Upper lobe of left lung (tissue), 6 donors: Measurements from ENCODE around the gene SPDYC. TPM values are rescaled to one million over a fixed set of nuclear protein-coding genes. Genes with fewer than 3 reads are reported as not detected.

Source experiments
- ATAC-seq, 2 donors: fragments of 200-7000 bp; cut with Tn5 transposase; one replicate each; pipeline ENCODE4 v1.9.1; 2022; ENCODE audit warnings: mild to moderate bottlenecking in 2 of 2, moderate library complexity in 2 of 2; ENCODE audit not compliant: low FRiP score in 2 of 2
- DNase-seq, 2 donors: peaks; one replicate each; pipeline ENCODE4 v3.0.0-alpha.2; 2019 to 2020
- H3K27ac ChIP-seq, 4 donors: fragments of 200-600 bp; sonication (generic); one replicate each; pipeline ENCODE4 v1.5.1; 2016 to 2019
- H3K27me3 ChIP-seq, 4 donors: fragments of 200-600 bp; sonication (generic); one replicate each; pipeline ENCODE4 v1.5.1; 2017 to 2019
- H3K36me3 ChIP-seq, 4 donors: fragments of 200-600 bp; sonication (generic); one replicate each; pipeline ENCODE4 v1.5.1; 2016 to 2019
- H3K4me1 ChIP-seq, 4 donors: fragments of 200-600 bp; sonication (generic); one replicate each; pipeline ENCODE4 v1.5.1; 2018 to 2019
- H3K4me3 ChIP-seq, 4 donors: fragments of 200-600 bp; sonication (generic); one replicate each; pipeline ENCODE4 v1.5.1; 2017 to 2019; ENCODE audit warnings: mild to moderate bottlenecking in 2 of 4, moderate library complexity in 1 of 4
- H3K9me3 ChIP-seq, 4 donors: fragments of 200-600 bp; sonication (generic); one replicate each; pipeline ENCODE4 v1.5.1; 2018 to 2019
- CTCF ChIP-seq, 6 experiments: fragments of 450-650 bp in 4 of 6; fragments of 200-600 bp in 2 of 6; sonication (generic) in 2 of 6; IDR thresholded peaks; one replicate each; pipeline ENCODE4 v1.5.1; 2016 to 2019; ENCODE audit warnings: antibody characterized with exemption in 6 of 6
- EP300 ChIP-seq, 4 donors: sonication (generic); formaldehyde crosslinking; IDR thresholded peaks; one replicate each; pipeline ENCODE4 v1.5.1; 2017; ENCODE audit warnings: antibody characterized with exemption in 4 of 4, control low read depth in 2 of 4
- POLR2A ChIP-seq, 4 donors: fragments of 450-650 bp; IDR thresholded peaks; one replicate each; pipeline ENCODE4 v1.5.1; 2016 to 2017; ENCODE audit warnings: antibody characterized with exemption in 4 of 4, mild to moderate bottlenecking in 2 of 4
- POLR2AphosphoS5 ChIP-seq, 2 donors: sonication (generic); formaldehyde crosslinking; IDR thresholded peaks; one replicate each; pipeline ENCODE4 v1.5.1; 2017; ENCODE audit warnings: antibody characterized with exemption in 2 of 2
- WGBS, 2 donors: methylation state at CpG; one replicate each; pipeline ENCODE4 v1.1.5; 2017 to 2018; 5-methylcytosine and 5-hydroxymethylcytosine counted together
- total RNA-seq, 6 donors: library from RNA; depleted of rRNA in 4 of 6; stranded (reverse); fragments of >200 nt in 4 of 6; gene quantifications; one replicate each; pipeline versions ENCODE4 v1.1.0 to v1.2.1, GENCODE V29; 2016 to 2021
- donor health status: DM: no; HTN: no; CAD: no; lungs with moderate emphysema.
- donor health status: DM: no; HTN: yes; CAD: no; lungs with severe emphysema.

The SPDYC gene
- total RNA-seq, 6 donors from 2014 or later, result not detected

GRCh38 chr11:65206441-65206841 lies 36.4 kb downstream of the SPDYC start:
- ATAC-seq, result no peak
- WGBS, 2 donors, result 94 to 96% methylated on average over 17 of the region's 17 CpGs

GRCh38 chr11:65206901-65207300 lies 36.9 kb downstream of the SPDYC start:
- no peaks in the 10 kb centered on the region for H3K27me3 ChIP-seq
- ATAC-seq, result no peak

More at GRCh38 chr11:65206441-65206841, 36.4 kb downstream of the SPDYC start:
- Histone ChIP-seq H3K36me3 (peaks cover 38 to 95% (median 81%) of the 10 kb centered on the region in 4 donors), H3K9me3 (no peaks in the 10 kb centered on the region), H3K27ac (peak overlapping the region in 1 of 4 donors; percentile 7), H3K4me1 (peaks cover 8 to 30% (median 16%) of the 10 kb centered on the region in 4 donors), H3K4me3 (no peak overlapping the region), H3K27me3 (no peaks in the 10 kb centered on the region)
- peak in 1 of 2 donors; percentile 64 for DNase-seq
- no peak for TF ChIP-seq EP300 (IDR thresholded peaks at IDR 0.05)
- TF ChIP-seq POLR2AphosphoS5 (IDR thresholded peaks at IDR 0.05), result no peak
- no peak for TF ChIP-seq POLR2A (IDR thresholded peaks at IDR 0.05)
- no peak for TF ChIP-seq CTCF (IDR thresholded peaks at IDR 0.05)

GRCh38 chr11:65207918-65208784 lies 38.1 kb downstream of the SPDYC start:
- H3K9me3 ChIP-seq, result no peaks in the 10 kb centered on the region
- H3K36me3 ChIP-seq, result peaks cover 36 to 91% (median 81%) of the 10 kb centered on the region in 4 donors
- H3K27ac ChIP-seq, result peak overlapping the region in 3 of 4 donors; percentile 27 to 69 (median 53)
- DNase-seq, result peak; percentile 54 to 73
- 84 to 87% methylated on average over 16 of the region's 16 CpGs for WGBS, 2 donors
- H3K4me1 ChIP-seq, result peaks cover 8 to 31% (median 16%) of the 10 kb centered on the region in 4 donors
- no peak overlapping the region for H3K4me3 ChIP-seq
- peak in 1 of 2 donors; percentile 48 for ATAC-seq
- no peaks in the 10 kb centered on the region for H3K27me3 ChIP-seq
- TF ChIP-seq CTCF (IDR thresholded peaks at IDR 0.05), result no peak
- TF ChIP-seq POLR2AphosphoS5 (IDR thresholded peaks at IDR 0.05), result no peak
- TF ChIP-seq EP300 (IDR thresholded peaks at IDR 0.05), result no peak
- TF ChIP-seq POLR2A (IDR thresholded peaks at IDR 0.05), result no peak

More at GRCh38 chr11:65206901-65207300, 36.9 kb downstream of the SPDYC start:
- H3K9me3 ChIP-seq, result no peaks in the 10 kb centered on the region
- no peak for TF ChIP-seq CTCF (IDR thresholded peaks at IDR 0.05)
- TF ChIP-seq EP300 (IDR thresholded peaks at IDR 0.05), result no peak
- no peak for TF ChIP-seq POLR2AphosphoS5 (IDR thresholded peaks at IDR 0.05)
- no peak for TF ChIP-seq POLR2A (IDR thresholded peaks at IDR 0.05)
- peak in 1 of 2 donors; percentile 21 for DNase-seq
- H3K27ac ChIP-seq, result peak overlapping the region in 1 of 4 donors; percentile 7
- no peak overlapping the region for H3K4me3 ChIP-seq
- peaks cover 8 to 30% (median 16%) of the 10 kb centered on the region in 4 donors for H3K4me1 ChIP-seq
- peaks cover 39 to 98% (median 84%) of the 10 kb centered on the region in 4 donors for H3K36me3 ChIP-seq
- WGBS, 2 donors, result 85 to 90% methylated on average over 7 of the region's 7 CpGs

DNA sequence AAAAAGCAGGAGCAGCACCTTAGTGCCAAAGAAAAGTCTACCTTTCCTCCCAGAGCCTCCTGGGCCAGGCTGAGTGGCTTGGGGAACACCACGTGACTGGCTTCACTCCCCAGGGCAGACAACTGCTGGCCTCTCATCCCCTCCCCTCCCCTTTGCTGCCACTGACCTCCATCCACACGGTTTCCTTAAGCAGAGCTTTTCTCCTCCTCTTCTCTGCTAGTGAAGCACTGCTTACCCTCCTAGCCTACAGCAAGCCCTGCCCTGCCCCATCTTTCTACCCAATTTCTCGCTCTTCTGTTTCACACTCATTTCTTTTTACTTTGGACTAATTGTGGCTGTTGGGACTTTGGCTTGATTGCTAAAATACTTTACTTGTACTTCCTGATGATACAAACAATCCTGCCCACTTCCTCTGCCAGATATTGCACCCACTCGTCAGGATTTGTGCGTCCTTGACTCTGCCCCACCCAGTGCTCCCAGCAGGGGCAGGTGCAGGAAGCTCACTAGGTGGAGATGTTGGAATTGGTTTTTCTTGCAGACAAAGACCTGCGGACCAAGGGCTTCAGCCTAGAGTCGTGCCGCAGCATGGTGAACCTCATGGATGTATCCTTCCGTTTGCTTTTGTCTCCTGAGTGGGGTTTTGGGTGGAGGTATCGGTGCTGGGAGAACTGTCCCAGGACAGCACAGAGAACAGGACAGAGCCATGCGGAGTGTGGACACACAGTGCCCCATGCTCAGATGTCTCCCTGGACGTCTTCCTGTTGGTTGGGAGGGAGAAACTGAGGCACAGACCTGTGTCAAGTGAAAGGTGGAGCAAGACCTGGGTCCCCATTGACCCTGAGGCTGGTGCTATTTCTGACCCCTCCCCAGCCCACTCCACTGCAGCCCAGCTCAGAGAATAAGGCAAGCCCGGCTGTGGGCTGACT lies 39.0 kb downstream of the SPDYC start:
- DNase-seq, result peak in 1 of 2 donors; percentile 69
- Histone ChIP-seq H3K27me3 (no peaks in the 10 kb centered on the region), H3K36me3 (peaks cover 36 to 82% (median 74%) of the 10 kb centered on the region in 4 donors), H3K4me1 (peaks cover 8 to 40% (median 19%) of the 10 kb centered on the region in 4 donors), H3K4me3 (no peak overlapping the region), H3K27ac (peak overlapping the region in 3 of 4 donors; percentile 27 to 69 (median 53)), H3K9me3 (no peaks in the 10 kb centered on the region)
- 59 to 69% methylated on average over 11 to 13 of the region's 13 CpGs for WGBS, 2 donors
- TF ChIP-seq EP300 (IDR thresholded peaks at IDR 0.05) (no peak), CTCF (IDR thresholded peaks at IDR 0.05) (peak in 2 of 6 experiments; percentile 16 to 22), POLR2AphosphoS5 (IDR thresholded peaks at IDR 0.05) (no peak), POLR2A (IDR thresholded peaks at IDR 0.05) (no peak)
- ATAC-seq, result no peak
